SK-N-SH (cell line): ENCODE data around the gene SH2D3A.

Experiments
- JUND ChIP-seq: IDR thresholded peaks from 2 replicates; pipeline ENCODE4 v1.4.0; 2012
- TF ChIP-seq, protein P1 (sequence below): IDR thresholded peaks from 2 replicates; pipeline ENCODE4; 2012
- TF ChIP-seq, protein P2 (sequence below): fragments of 200-600 bp; sonication (generic); IDR thresholded peaks from 2 replicates; pipeline ENCODE4 v1.6.1; 2017; ENCODE audit warnings: antibody characterized with exemption, mild to moderate bottlenecking, moderate library complexity
- TF ChIP-seq, protein P3 (sequence below): fragments of 150-350 bp; IDR thresholded peaks from 2 replicates; pipeline ENCODE4 v1.6.1; 2017; ENCODE audit warnings: antibody characterized with exemption, low read length, low read depth, borderline replicate concordance

DNA sequence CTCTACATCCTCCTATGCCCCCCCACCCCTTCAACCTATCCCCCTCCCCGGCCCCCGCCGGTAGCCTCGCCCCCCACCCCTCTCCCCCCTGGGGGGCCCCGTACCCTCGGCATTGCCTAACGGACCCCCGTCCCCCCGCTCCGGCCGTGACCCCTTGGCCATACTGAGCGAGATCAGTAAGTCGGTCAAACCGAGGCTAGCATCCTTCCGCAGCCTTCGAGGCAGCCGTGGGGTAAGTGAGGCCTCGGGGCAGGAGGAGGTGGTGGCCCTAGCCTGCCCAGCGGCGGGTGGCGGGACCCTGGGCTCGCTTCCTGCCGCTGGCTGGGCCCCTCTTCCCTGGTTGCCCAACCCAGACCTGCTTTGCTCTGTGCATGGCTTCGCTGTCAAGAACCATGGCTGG is 21.3 kb downstream of the SH2D3A start:
- TF ChIP-seq JUND: no peak
- TF ChIP-seq, protein P1, sequence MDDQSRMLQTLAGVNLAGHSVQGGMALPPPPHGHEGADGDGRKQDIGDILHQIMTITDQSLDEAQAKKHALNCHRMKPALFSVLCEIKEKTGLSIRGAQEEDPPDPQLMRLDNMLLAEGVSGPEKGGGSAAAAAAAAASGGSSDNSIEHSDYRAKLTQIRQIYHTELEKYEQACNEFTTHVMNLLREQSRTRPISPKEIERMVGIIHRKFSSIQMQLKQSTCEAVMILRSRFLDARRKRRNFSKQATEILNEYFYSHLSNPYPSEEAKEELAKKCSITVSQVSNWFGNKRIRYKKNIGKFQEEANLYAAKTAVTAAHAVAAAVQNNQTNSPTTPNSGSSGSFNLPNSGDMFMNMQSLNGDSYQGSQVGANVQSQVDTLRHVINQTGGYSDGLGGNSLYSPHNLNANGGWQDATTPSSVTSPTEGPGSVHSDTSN: no peak
- TF ChIP-seq, protein P2, sequence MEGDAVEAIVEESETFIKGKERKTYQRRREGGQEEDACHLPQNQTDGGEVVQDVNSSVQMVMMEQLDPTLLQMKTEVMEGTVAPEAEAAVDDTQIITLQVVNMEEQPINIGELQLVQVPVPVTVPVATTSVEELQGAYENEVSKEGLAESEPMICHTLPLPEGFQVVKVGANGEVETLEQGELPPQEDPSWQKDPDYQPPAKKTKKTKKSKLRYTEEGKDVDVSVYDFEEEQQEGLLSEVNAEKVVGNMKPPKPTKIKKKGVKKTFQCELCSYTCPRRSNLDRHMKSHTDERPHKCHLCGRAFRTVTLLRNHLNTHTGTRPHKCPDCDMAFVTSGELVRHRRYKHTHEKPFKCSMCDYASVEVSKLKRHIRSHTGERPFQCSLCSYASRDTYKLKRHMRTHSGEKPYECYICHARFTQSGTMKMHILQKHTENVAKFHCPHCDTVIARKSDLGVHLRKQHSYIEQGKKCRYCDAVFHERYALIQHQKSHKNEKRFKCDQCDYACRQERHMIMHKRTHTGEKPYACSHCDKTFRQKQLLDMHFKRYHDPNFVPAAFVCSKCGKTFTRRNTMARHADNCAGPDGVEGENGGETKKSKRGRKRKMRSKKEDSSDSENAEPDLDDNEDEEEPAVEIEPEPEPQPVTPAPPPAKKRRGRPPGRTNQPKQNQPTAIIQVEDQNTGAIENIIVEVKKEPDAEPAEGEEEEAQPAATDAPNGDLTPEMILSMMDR: no peak
- TF ChIP-seq, protein P3, sequence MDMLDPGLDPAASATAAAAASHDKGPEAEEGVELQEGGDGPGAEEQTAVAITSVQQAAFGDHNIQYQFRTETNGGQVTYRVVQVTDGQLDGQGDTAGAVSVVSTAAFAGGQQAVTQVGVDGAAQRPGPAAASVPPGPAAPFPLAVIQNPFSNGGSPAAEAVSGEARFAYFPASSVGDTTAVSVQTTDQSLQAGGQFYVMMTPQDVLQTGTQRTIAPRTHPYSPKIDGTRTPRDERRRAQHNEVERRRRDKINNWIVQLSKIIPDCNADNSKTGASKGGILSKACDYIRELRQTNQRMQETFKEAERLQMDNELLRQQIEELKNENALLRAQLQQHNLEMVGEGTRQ: no peak
